Measurements from ENCODE around the gene RILP.

DNA sequence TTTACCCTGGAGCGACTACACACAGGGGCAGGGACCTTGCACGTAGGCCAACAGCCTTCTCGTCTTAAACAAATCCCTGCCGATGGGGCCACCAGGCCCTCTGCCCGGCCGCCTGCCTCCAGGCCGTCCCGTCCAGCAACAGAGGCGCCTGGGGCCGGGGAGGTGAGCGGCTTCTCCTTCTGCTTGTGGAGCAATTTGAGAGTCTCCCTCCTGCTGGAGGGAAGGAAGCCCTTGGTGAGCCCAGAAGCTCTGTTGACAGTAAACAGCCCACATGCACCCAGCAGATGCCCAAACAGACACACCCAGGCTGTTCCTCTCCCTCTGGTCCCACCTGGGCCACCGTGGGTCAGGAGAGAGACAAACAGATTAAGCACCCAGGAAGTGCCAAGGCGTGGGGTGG lies 29.2 kb downstream of the RILP start:
- no peak for TF ChIP-seq POLR2A (IDR thresholded peaks at IDR 0.05)
- TF ChIP-seq, protein P1, sequence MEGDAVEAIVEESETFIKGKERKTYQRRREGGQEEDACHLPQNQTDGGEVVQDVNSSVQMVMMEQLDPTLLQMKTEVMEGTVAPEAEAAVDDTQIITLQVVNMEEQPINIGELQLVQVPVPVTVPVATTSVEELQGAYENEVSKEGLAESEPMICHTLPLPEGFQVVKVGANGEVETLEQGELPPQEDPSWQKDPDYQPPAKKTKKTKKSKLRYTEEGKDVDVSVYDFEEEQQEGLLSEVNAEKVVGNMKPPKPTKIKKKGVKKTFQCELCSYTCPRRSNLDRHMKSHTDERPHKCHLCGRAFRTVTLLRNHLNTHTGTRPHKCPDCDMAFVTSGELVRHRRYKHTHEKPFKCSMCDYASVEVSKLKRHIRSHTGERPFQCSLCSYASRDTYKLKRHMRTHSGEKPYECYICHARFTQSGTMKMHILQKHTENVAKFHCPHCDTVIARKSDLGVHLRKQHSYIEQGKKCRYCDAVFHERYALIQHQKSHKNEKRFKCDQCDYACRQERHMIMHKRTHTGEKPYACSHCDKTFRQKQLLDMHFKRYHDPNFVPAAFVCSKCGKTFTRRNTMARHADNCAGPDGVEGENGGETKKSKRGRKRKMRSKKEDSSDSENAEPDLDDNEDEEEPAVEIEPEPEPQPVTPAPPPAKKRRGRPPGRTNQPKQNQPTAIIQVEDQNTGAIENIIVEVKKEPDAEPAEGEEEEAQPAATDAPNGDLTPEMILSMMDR (IDR thresholded peaks at IDR 0.05): no peak
